GM21737 (cell line): Measurements from ENCODE around the gene DAND5.
"Not testable (repeated sequence)": the region's sequence is repeated elsewhere in the genome, so short reads cannot be mapped to it uniquely, and the experiment has no call there.

Experiments used
- ATAC-seq: cut with Tn5 transposase; IDR thresholded peaks from one replicate; pipeline ENCODE4 v1.9.1; 2021; ENCODE audit warnings: mild to moderate bottlenecking, moderate library complexity; ENCODE audit not compliant: unreplicated experiment

Gene DAND5

DNA sequence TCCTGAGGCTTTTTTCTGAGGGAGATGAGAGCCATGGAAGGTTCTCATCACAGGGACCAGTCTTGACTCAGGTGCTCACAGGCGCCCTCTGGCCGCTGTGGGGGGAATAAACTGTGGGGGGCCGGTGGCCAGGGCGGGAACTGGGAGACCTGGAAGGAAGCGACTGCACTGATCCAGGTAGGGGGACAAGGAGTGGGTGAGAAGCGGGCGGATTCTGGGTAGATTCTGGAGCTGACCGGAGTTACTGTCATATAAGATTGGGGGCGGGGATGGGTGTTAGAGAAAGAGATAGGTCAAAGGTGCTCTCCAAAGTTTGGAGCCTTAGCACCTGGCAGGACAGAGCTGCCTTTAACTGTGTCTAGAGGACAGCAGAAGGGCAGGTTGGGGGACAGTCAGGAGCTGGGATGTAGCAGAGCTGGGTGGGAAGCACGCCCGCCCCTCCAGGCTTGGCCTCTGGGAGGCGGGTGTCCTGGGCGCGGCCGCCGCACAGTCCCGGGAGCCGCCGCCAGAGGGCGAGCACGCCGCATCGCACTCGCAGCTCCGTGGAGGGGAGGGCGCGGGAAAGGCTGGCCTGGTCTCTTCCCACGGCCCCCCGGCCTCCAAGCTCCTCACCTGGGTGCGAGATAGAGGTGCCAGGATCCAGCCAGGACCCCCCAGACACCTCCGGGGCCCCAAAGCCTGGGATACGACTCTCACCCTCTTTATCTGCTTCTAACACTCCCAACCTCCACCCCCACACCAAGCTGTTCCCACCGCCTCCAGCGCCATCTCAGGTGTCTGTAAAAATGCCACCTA, 4.2 kb upstream of the DAND5 start:
- ATAC-seq = no peak

DNA sequence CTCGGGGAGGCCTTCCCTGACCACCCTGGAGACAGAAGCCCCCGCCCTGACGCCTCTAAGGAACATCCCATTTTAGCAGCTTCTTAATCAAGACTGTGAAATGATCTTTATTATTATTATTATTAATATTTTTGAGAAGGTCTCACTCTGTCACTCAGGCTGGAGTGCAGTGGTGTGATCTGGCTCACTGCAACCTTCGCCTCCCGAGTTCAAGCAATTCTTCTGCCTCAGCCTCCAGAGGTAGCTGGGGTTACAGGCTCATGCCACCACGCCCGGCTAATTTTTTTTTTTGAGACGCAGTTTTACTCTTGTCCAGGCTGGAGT, 3.6 kb upstream of the DAND5 start:
- ATAC-seq = no peak

DNA sequence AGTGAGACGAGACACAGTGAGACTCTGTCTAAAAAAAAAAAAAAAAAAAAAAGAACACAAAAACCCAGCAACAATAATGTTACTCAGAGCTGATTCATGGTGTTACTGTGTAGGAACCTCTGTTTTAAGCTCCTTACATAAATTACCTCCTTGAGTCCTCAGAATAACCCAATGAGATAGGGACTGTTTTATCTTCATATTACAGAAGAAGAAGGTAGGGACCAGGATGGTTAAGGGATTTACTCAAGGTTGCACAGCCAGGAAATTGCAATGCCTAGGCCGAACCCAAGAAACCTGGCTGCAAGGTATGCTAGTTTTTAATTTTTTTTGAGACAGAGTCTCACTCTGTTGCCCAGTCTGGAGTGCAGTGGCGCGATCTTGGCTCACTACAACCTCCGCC, 1.5 kb upstream of the DAND5 start:
- no peak for ATAC-seq

DNA sequence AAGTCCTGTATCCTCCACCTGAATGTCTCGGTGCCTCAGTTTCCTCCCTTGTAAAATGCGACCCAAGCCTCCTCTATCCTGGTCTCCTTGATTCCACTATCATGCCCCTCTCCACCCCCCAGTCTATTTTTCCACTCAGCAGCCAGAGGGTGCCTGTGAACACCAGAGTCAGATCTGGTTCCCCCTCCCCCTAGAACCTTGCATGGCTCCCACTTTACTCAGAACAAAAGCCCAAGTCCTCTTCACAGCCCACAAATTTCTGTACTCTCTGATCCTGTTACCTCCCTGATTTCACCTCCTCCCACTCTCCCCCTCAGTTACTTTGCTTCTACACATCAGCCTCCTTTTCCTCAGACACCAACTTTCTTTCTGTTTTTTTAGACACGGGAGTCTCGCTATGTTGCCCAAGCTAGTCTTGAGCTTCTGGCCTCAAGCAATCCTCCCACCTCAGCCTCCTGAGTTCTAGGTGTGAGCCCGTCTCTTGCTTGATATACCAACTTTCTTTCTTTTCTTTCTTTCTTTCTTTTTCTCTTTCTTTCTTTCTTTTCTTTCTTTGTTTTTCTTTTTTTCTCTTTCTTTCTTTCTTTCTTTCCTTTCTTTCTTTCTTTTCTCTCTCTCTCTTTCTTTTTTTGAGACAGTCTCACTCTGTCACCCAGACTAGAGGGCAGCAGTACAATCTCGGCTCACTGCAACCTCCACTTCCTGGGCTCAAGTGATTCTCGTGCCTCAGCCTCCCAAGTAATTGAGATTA, 869 bp downstream of the DAND5 start:
- ATAC-seq = no peak

GRCh38 chr19:12973236-12973635, 3.9 kb downstream of the DAND5 start:
- no peak for ATAC-seq

DNA sequence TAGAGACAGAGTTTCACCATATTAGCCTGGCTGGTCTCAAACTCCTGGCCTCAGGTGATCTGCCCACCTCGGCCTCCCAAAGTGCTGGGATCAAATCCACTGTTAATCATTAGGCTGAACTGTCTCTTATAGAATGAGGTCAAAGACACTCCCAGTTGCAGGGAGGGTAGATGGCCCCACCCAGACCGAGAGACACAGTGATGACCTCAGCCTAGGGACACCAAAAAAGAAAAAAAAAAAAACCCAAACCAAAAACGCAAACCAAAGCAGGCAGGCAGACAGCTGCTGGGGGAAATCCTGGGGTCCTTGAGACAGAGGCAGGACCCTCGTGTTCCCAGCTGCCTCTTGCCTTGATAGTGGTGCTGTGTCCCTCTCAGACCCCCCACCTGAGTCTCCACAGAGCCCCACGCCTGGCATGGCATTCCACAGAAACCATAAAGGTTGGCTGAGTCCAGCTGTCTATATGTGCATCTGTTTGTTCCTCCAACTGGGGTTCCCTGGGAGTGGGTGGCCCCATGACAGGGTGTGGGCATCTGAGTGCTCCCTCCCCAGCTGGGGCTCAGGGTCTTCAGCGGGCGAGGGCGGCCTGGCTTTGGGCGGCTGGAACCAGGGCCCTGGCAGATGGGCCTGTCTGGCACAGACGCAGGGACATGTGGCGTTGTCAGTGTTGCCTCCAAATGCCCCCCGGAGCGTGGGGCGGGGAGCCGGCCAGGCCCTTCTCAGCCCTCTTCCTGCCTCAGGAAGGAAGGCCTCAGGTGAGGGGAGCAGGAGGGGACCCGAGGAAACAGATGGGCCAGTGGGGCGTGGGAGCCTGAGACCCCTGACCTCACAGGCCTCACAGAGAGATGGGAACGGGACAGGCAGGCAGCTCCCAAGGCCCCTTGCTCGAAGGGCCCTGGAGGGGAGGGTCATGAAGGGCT, 5.2 kb downstream of the DAND5 start:
- ATAC-seq = no peak

- no peak for ATAC-seq
Observed at GRCh38 chr19:12975221-12975741, 5.9 kb downstream of the DAND5 start.

GRCh38 chr19:12976109-12976508, 6.7 kb downstream of the DAND5 start:
- ATAC-seq = not testable (repeated sequence)

DNA sequence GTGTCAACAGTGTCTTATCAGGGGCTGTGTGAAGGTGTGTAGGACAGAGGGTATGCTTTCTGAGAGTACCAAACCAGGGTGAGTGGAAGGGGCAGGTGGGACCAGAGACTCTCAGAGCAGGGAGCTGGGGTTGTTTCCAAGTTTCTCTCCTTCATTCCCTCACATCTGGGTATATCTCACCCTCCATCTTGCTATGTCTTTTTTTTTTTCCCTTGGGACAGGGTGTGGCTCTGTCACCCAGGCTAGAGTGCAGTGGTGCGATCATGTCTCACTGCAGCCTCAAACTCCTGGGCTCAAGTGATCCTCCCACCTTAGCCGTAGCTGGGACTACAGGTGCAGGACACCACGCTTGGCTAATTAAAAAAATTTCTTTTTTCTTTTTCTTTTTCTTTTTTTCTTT, 10.6 kb downstream of the DAND5 start:
- no peak for ATAC-seq

DNA sequence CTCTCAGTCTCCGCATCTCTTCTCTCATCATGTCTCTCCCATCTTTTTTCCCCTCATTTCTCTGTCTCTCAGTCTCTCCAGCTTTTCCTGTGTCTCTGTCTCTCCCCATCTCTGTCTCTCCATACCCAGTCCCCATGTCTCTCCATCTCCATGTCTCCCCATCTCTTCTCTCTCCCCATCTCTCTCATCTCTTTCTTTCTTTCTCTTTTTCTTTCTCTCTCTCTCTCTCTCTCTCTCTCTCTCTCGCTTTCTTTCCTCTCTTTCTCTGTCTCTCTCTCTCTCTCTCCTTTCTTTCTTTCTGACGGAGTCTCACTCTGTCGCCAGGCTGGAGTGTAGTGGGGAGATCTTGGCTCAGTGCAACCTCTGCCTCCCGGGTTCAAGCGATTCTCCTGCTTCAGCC, 13.3 kb downstream of the DAND5 start:
- ATAC-seq = no peak

DNA sequence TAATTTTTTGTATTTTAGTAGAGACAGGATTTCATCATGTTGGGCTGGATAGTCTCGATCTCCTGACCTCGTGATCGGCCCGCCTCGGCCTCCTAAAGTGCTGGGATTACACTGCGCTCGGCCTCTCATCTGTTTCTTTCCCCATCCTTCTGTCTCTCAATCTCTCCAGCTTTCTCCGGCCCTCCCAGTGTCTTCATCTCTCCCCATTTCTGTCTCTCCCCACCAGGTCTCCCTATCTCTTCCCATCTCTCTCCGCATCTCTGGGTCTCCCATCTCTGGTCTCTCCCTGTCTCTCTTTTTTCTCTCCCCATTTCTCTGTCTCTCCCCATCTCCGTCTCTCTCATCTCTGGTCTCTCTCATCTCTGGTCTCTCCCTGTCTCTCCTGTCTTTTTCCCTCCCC, 13.7 kb downstream of the DAND5 start:
- no peak for ATAC-seq

- peak; percentile 53 for ATAC-seq
Observed at GRCh38 chr19:12983542-12984142, 14.3 kb downstream of the DAND5 start.

DNA sequence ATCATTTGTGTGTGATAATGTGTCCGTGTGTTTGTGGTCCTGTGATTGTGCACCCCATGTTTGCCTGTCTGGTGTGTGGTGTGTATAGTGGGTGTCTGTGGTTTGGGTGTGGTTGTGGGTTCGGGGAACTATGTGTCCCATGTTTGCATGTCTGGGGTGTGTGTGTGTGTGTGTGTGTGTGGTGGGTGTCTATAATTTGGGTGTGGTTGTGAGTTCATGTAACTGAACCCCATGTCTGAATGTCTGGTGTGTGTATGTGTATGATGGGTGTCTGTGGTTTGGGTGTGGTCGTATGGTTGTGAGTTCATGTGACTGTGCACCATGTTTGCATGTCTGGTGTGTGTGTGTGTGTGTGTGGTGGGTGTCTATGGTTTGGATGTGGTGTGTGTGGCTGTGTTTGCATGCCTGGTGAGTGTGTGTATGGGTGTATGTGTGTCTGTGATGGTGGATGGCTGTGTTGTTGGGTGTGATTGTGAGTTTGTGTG, 14.8 kb downstream of the DAND5 start:
- ATAC-seq = no peak

GRCh38 chr19:12984683-12985048, 15.3 kb downstream of the DAND5 start:
- ATAC-seq = no peak

DNA sequence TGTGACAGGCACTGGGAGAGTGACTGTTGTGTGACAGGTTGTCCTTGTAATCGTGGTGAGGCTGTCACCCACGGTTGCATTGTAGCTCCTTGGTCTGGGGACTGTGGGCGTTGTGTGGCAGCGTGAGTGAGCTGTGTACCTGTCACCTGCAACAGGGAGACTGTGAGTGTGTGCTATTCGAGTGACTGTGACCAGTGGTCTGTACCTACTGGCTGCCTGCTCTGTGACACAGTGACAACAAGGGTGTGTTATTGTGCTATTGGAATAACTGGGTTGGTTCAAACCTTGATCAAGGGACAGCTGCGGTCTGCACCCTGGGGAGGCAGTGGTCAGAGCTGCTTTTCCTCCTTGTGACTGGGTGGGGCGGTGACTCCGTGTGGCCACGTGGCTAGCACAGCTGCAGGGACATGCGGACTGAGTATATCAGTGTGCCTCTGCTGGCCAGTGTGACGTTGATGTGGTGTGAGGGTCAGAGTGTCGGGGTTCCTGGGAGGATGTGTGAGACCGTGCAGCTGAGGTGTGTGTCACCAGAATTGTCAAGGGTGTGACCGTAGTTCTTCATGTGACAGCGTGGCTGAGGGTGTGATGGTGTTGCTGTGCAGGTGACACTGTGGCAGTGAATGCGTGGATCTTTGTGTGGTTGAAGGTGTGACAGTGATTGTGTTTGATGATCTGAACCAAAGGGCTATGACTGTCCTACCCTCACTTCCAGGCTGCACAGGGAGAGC, 15.8 kb downstream of the DAND5 start:
- no peak for ATAC-seq

DNA sequence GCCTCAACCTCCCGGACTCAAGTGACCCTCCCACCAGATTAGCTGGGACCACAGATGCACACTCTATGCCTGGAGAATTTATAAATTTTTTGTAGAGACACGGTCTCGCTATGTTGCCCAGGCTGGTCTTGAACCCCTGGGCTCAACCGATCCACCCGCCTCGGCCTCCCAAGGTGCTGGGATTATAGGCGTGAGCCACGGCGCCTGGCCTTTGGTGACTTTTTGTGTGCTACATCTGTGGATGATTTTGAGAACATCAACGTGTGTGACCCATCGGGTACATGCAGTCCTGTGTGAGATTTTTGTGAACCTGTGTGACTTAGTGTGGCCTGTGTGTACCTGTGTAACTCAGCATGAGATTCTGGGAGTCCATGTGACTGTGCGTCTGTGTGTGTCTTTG, 17.4 kb downstream of the DAND5 start:
- no peak for ATAC-seq

GRCh38 chr19:12987190-12987589, 17.8 kb downstream of the DAND5 start:
- ATAC-seq = no peak

GRCh38 chr19:12987781-12988180, 18.4 kb downstream of the DAND5 start:
- ATAC-seq = no peak

DNA sequence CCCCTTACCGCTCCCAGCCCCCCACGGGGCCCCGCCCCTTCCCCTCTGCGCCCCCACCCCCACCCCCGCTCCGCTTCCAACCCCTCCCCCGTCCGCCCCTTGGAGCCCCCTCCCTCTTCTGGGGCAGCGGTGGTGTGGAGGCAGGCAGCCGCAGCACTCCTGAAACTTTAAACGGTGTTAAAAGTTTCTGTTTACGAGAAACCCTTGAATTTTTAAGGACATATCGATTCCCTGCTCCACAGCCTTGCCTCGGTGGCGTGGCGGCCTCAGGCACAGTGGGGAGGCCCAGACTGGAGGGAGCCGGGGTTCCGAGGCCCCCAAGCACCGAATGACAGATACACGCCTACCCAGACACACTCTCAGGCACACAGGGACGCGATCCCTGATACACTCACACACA, 21.1 kb downstream of the DAND5 start:
- no peak for ATAC-seq

GRCh38 chr19:12990853-12991252, 21.5 kb downstream of the DAND5 start:
- ATAC-seq = no peak
